HepG2 (cell line): ENCODE results near the gene SYN1. TPM values are rescaled to one million over a fixed set of nuclear protein-coding genes. Genes with fewer than 3 reads are reported as not detected.

Source experiments
- FOXK1 ChIP-seq: sonication (generic); formaldehyde crosslinking; IDR thresholded peaks from 2 replicates; pipeline ENCODE4 v1.4.0; 2020; ENCODE audit warnings: low read depth, missing genetic modification reagents, borderline replicate concordance
- JDP2 ChIP-seq: sonication (generic); formaldehyde crosslinking; IDR thresholded peaks from 2 replicates; pipeline ENCODE4 v1.8.1; 2022; ENCODE audit warnings: missing genetic modification reagents, borderline replicate concordance
- KDM4B ChIP-seq: sonication (generic); formaldehyde crosslinking; IDR thresholded peaks from 2 replicates; pipeline ENCODE4 v1.4.0; 2020; ENCODE audit warnings: missing genetic modification reagents
- MAFK ChIP-seq, 2 experiments: IDR thresholded peaks in 1 of 2; conservative IDR thresholded peaks in 1 of 2; 2 replicates each; pipeline ENCODE4 v1.6.1; 2011; ENCODE audit warnings: improper control_type of control experiment in 2 of 2, low read length in 2 of 2
- MATR3 ChIP-seq: sonication (generic); formaldehyde crosslinking; IDR thresholded peaks from 2 replicates; pipeline ENCODE4 v1.4.0; 2020; ENCODE audit warnings: missing genetic modification reagents
- MTA1 ChIP-seq: sonication (generic); formaldehyde crosslinking; IDR thresholded peaks from 2 replicates; pipeline ENCODE4 v1.4.0; 2020; ENCODE audit warnings: missing genetic modification reagents, mild to moderate bottlenecking, borderline replicate concordance
- NFE2L2 ChIP-seq: fragments of 150-350 bp; IDR thresholded peaks from 2 replicates; pipeline ENCODE4 v1.6.1; 2014; ENCODE audit warnings: low read length
- RXRB ChIP-seq: IDR thresholded peaks from 2 replicates; pipeline ENCODE4 v1.6.1; 2016; ENCODE audit warnings: borderline replicate concordance, missing genetic modification reagents, missing compliant biosample characterization
- SMAD3 ChIP-seq: sonication (generic); formaldehyde crosslinking; IDR thresholded peaks from 2 replicates; pipeline ENCODE4 v1.4.0; 2020; ENCODE audit warnings: missing genetic modification reagents
- SYNCRIP ChIP-seq: fragments of 200-400 bp; formaldehyde crosslinking; IDR thresholded peaks from 2 replicates; pipeline ENCODE4 v1.6.1; 2018; ENCODE audit warnings: mild to moderate bottlenecking, low read depth, low read length; ENCODE audit not compliant: insufficient read depth
- TEAD3 ChIP-seq: optimal IDR thresholded peaks from 2 replicates; pipeline ENCODE3; 2016; ENCODE audit warnings: borderline replicate concordance
- ZNF136 ChIP-seq: sonication (generic); formaldehyde crosslinking; IDR thresholded peaks from 2 replicates; pipeline ENCODE4 v1.8.1; 2022; ENCODE audit warnings: low read depth, mild to moderate bottlenecking, moderate library complexity, missing genetic modification reagents
- ZNF317 ChIP-seq: sonication (generic); formaldehyde crosslinking; IDR thresholded peaks from 2 replicates; pipeline ENCODE4 v1.5.0; 2020; ENCODE audit warnings: mild to moderate bottlenecking, missing genetic modification reagents
- ZNF441 ChIP-seq: sonication (generic); formaldehyde crosslinking; IDR thresholded peaks from 2 replicates; pipeline ENCODE4 v1.7.0; 2021; ENCODE audit warnings: missing genetic modification reagents, borderline replicate concordance
- ZNF564 ChIP-seq: sonication (generic); formaldehyde crosslinking; IDR thresholded peaks from 2 replicates; pipeline ENCODE4 v1.8.1; 2023; ENCODE audit warnings: mild to moderate bottlenecking, missing genetic modification reagents
- ZNF598 ChIP-seq: sonication (generic); formaldehyde crosslinking; IDR thresholded peaks from 2 replicates; pipeline ENCODE4 v1.5.1; 2020; ENCODE audit warnings: mild to moderate bottlenecking, missing genetic modification reagents, borderline replicate concordance
- ZNF746 ChIP-seq: sonication (generic); formaldehyde crosslinking; IDR thresholded peaks from 2 replicates; pipeline ENCODE4 v1.8.0; 2022; ENCODE audit warnings: mild to moderate bottlenecking, missing genetic modification reagents
- ZNF775 ChIP-seq: sonication (generic); formaldehyde crosslinking; IDR thresholded peaks from 2 replicates; pipeline ENCODE4 v1.4.0; 2020; ENCODE audit warnings: missing genetic modification reagents, mild to moderate bottlenecking, moderate library complexity, borderline replicate concordance
- ZNF879 ChIP-seq: sonication (generic); formaldehyde crosslinking; IDR thresholded peaks from 2 replicates; pipeline ENCODE4 v1.8.1; 2023; ENCODE audit warnings: missing genetic modification reagents
- polyA plus RNA-seq, 8 experiments: library from polyadenylated mRNA; depleted of rRNA in 3 of 8; stranded (reverse) in 7 of 8; unstranded in 1 of 8; fragments of >200 nt; fragmentation: Illumina TruSeq in 4 of 8; extraction: Trizol in 4 of 8; gene quantifications; 2 replicates each; pipeline versions ENCODE4 v1.2.1 to v1.2.3, GENCODE V29; 2011 to 2016; ENCODE audit warnings: low read depth in 4 of 8, missing spikeins in 1 of 8, mixed read lengths in 1 of 8; ENCODE audit not compliant: insufficient read depth in 1 of 8
- total RNA-seq, 5 experiments: library from RNA; depleted of rRNA; stranded (reverse); fragments of >200 nt; fragmentation: Illumina TruSeq; extraction: Trizol; gene quantifications; 2 replicates each; pipeline ENCODE4 v1.2.3, GENCODE V29; 2016; ENCODE audit warnings: low read depth in 1 of 5
- TF ChIP-seq, protein P1 (sequence below): sonication (generic); formaldehyde crosslinking; IDR thresholded peaks from 2 replicates; pipeline ENCODE4 v1.5.1; 2020; ENCODE audit warnings: mild to moderate bottlenecking, missing genetic modification reagents, borderline replicate concordance
- TF ChIP-seq, protein P2 (sequence below): sonication (generic); formaldehyde crosslinking; IDR thresholded peaks from 2 replicates; pipeline ENCODE4 v1.5.0; 2020; ENCODE audit warnings: missing genetic modification reagents
- TF ChIP-seq, protein P3 (sequence below): sonication (generic); formaldehyde crosslinking; IDR thresholded peaks from 2 replicates; pipeline ENCODE4 v1.5.1; 2020; ENCODE audit warnings: missing genetic modification reagents, mild to moderate bottlenecking, borderline replicate concordance

Gene SYN1
- total and polyA plus RNA-seq, 2 of the 13 experiments (the other 11 are each of a cell fraction or from before 2014, with no cell fraction given): not detected

DNA sequence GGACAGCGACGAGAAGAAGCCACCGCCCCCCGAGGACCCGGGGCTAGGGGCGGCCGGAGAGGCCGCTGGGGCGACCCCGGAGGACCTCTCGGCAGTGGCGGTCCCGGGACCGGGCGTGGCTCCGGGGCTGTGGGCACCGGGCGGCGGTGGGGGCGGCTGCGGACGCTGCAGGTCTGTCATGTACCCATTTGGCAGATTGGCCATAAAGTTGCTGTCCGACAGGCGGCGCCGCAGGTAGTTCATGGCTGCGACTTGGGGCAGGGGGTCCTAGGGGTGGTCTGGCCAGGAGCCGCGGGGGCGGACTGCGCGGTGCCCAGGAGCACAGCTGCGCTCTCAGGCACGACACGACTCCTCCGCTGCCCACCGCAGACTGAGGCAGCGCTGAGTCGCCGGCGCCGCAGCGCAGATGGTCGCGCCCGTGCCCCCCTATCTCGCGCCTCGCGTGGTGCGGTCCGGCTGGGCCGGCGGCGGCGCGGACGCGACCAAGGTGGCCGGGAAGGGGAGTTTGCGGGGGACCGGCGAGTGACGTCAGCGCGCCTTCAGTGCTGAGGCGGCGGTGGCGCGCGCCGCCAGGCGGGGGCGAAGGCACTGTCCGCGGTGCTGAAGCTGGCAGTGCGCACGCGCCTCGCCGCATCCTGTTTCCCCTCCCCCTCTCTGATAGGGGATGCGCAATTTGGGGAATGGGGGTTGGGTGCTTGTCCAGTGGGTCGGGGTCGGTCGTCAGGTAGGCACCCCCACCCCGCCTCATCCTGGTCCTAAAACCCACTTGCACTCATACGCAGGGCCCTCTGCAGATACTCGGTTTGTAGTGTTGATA, at the start of gene SYN1 (continued):
- TF ChIP-seq, protein P1, sequence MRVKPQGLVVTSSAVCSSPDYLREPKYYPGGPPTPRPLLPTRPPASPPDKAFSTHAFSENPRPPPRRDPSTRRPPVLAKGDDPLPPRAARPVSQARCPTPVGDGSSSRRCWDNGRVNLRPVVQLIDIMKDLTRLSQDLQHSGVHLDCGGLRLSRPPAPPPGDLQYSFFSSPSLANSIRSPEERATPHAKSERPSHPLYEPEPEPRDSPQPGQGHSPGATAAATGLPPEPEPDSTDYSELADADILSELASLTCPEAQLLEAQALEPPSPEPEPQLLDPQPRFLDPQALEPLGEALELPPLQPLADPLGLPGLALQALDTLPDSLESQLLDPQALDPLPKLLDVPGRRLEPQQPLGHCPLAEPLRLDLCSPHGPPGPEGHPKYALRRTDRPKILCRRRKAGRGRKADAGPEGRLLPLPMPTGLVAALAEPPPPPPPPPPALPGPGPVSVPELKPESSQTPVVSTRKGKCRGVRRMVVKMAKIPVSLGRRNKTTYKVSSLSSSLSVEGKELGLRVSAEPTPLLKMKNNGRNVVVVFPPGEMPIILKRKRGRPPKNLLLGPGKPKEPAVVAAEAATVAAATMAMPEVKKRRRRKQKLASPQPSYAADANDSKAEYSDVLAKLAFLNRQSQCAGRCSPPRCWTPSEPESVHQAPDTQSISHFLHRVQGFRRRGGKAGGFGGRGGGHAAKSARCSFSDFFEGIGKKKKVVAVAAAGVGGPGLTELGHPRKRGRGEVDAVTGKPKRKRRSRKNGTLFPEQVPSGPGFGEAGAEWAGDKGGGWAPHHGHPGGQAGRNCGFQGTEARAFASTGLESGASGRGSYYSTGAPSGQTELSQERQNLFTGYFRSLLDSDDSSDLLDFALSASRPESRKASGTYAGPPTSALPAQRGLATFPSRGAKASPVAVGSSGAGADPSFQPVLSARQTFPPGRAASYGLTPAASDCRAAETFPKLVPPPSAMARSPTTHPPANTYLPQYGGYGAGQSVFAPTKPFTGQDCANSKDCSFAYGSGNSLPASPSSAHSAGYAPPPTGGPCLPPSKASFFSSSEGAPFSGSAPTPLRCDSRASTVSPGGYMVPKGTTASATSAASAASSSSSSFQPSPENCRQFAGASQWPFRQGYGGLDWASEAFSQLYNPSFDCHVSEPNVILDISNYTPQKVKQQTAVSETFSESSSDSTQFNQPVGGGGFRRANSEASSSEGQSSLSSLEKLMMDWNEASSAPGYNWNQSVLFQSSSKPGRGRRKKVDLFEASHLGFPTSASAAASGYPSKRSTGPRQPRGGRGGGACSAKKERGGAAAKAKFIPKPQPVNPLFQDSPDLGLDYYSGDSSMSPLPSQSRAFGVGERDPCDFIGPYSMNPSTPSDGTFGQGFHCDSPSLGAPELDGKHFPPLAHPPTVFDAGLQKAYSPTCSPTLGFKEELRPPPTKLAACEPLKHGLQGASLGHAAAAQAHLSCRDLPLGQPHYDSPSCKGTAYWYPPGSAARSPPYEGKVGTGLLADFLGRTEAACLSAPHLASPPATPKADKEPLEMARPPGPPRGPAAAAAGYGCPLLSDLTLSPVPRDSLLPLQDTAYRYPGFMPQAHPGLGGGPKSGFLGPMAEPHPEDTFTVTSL: no peak
- TF ChIP-seq FOXK1 (CRISPR knock-in tag): peak; percentile 42; the same call in 1 of the 2 replicates
- no peak for TF ChIP-seq KDM4B (CRISPR knock-in tag)
- TF ChIP-seq JDP2 (CRISPR knock-in tag): no peak
- 0 out of 2 replicates have a peak, but pooled peaks have one; percentile 31 for TF ChIP-seq RXRB (CRISPR knock-in tag)
- no peak for TF ChIP-seq ZNF317 (CRISPR knock-in tag)
- no peak for TF ChIP-seq ZNF136 (CRISPR knock-in tag)
- no peak for TF ChIP-seq SYNCRIP
- peak; percentile 30 for TF ChIP-seq TEAD3 (CRISPR knock-in tag)
- no peak for TF ChIP-seq ZNF598 (CRISPR knock-in tag)
- TF ChIP-seq ZNF564: no peak
- no peak for TF ChIP-seq ZNF746
- TF ChIP-seq, protein P2, sequence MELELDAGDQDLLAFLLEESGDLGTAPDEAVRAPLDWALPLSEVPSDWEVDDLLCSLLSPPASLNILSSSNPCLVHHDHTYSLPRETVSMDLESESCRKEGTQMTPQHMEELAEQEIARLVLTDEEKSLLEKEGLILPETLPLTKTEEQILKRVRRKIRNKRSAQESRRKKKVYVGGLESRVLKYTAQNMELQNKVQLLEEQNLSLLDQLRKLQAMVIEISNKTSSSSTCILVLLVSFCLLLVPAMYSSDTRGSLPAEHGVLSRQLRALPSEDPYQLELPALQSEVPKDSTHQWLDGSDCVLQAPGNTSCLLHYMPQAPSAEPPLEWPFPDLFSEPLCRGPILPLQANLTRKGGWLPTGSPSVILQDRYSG (CRISPR knock-in tag): no peak
- peak; percentile 49; the same call in 1 of the 2 replicates for TF ChIP-seq ZNF441 (CRISPR knock-in tag)
- no peak for TF ChIP-seq ZNF879 (CRISPR knock-in tag)
- TF ChIP-seq SMAD3: no peak
- no peak for TF ChIP-seq ZNF775 (CRISPR knock-in tag)
- TF ChIP-seq MTA1 (CRISPR knock-in tag): no peak
- TF ChIP-seq MATR3 (CRISPR knock-in tag): no peak
- TF ChIP-seq MAFK (conservative IDR thresholded peaks at IDR 0.05 in 1 of 2, IDR thresholded peaks at IDR 0.05 in 1 of 2; ENCODE audit: low read length in 2 of 2): no peak
- TF ChIP-seq NFE2L2: no peak
- TF ChIP-seq, protein P3, sequence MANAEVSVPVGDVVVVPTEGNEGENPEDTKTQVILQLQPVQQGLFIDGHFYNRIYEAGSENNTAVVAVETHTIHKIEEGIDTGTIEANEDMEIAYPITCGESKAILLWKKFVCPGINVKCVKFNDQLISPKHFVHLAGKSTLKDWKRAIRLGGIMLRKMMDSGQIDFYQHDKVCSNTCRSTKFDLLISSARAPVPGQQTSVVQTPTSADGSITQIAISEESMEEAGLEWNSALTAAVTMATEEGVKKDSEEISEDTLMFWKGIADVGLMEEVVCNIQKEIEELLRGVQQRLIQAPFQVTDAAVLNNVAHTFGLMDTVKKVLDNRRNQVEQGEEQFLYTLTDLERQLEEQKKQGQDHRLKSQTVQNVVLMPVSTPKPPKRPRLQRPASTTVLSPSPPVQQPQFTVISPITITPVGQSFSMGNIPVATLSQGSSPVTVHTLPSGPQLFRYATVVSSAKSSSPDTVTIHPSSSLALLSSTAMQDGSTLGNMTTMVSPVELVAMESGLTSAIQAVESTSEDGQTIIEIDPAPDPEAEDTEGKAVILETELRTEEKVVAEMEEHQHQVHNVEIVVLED (CRISPR knock-in tag): peak; percentile 45; the same call in 1 of the 2 replicates
